MM.1S (cell line): ENCODE measurements around the gene RTRAF.

ENCODE experiments used
- DNase-seq: peaks from one replicate; pipeline ENCODE4 v3.0.0-alpha.2; 2015
- H2AFZ ChIP-seq: fragments of 300-600 bp; sonication (generic); 2 replicates; pipeline ENCODE4 v1.6.0; 2016; ENCODE audit warnings: antibody characterized with exemption, low read length
- H3F3A ChIP-seq: fragments of 300-600 bp; sonication (generic); 2 replicates; pipeline ENCODE4 v1.6.1; 2016; ENCODE audit warnings: mild to moderate bottlenecking, antibody characterized with exemption, low read length, moderate library complexity, mixed read lengths; ENCODE audit not compliant: insufficient read depth
- H3K27ac ChIP-seq: fragments of 300-600 bp; sonication (generic); 2 replicates; pipeline ENCODE4 v1.5.1; 2016; ENCODE audit warnings: mild to moderate bottlenecking, low read length
- H3K27me3 ChIP-seq: fragments of 300-600 bp; sonication (generic); replicated peaks from 2 replicates; pipeline ENCODE4 v1.6.0; 2016; ENCODE audit warnings: low read length; ENCODE audit not compliant: insufficient read depth
- H3K36me3 ChIP-seq: fragments of 300-600 bp; sonication (generic); replicated peaks from 2 replicates; pipeline ENCODE4 v1.6.1; 2016; ENCODE audit warnings: mild to moderate bottlenecking, low read length, mixed read lengths; ENCODE audit not compliant: insufficient read depth
- H3K4me1 ChIP-seq: fragments of 300-600 bp; sonication (generic); 2 replicates; pipeline ENCODE4 v1.6.1; 2016; ENCODE audit warnings: low read length, mixed read lengths
- H3K4me2 ChIP-seq: fragments of 300-600 bp; sonication (generic); 2 replicates; pipeline ENCODE4 v1.6.0; 2016; ENCODE audit warnings: low read depth, low read length
- H3K4me3 ChIP-seq: fragments of 300-600 bp; sonication (generic); 2 replicates; pipeline ENCODE4 v1.5.1; 2016; ENCODE audit warnings: low read length, mixed read lengths
- H3K79me2 ChIP-seq: fragments of 300-600 bp; sonication (generic); 2 replicates; pipeline ENCODE4 v1.6.1; 2016; ENCODE audit warnings: mixed run types, low read length, mixed read lengths
- H3K9ac ChIP-seq: fragments of 300-600 bp; sonication (generic); 2 replicates; pipeline ENCODE4 v1.6.1; 2016; ENCODE audit warnings: low read length, mixed read lengths
- H3K9me2 ChIP-seq: fragments of 300-600 bp; sonication (generic); replicated peaks from 2 replicates; pipeline ENCODE4 v1.6.1; 2016; ENCODE audit warnings: mild to moderate bottlenecking, low read length, mixed read lengths; ENCODE audit not compliant: insufficient read depth
- H3K9me3 ChIP-seq: fragments of 300-600 bp; sonication (generic); replicated peaks from 2 replicates; pipeline ENCODE4 v1.6.1; 2016; ENCODE audit warnings: mild to moderate bottlenecking, low read length, mixed read lengths; ENCODE audit not compliant: insufficient read depth
- H4K20me1 ChIP-seq: fragments of 300-600 bp; sonication (generic); 2 replicates; pipeline ENCODE4 v1.6.1; 2016; ENCODE audit warnings: mild to moderate bottlenecking, low read length, moderate library complexity, mixed read lengths; ENCODE audit not compliant: insufficient read depth
- CTCF ChIP-seq: fragments of 300-600 bp; sonication (generic); IDR thresholded peaks from 2 replicates; pipeline ENCODE4 v1.5.1; 2016; ENCODE audit warnings: antibody characterized with exemption, low read length, mixed read lengths
- EZH2 ChIP-seq: fragments of 300-600 bp; sonication (generic); optimal IDR thresholded peaks from 2 replicates; pipeline ENCODE3; 2017; ENCODE audit warnings: low read depth, mild to moderate bottlenecking, antibody characterized with exemption, low read length, mixed read lengths
- EZH2phosphoT487 ChIP-seq: fragments of 300-600 bp; sonication (generic); IDR thresholded peaks from 2 replicates; pipeline ENCODE4 v1.6.1; 2018; ENCODE audit warnings: antibody characterized with exemption, low read length

Gene RTRAF

DNA sequence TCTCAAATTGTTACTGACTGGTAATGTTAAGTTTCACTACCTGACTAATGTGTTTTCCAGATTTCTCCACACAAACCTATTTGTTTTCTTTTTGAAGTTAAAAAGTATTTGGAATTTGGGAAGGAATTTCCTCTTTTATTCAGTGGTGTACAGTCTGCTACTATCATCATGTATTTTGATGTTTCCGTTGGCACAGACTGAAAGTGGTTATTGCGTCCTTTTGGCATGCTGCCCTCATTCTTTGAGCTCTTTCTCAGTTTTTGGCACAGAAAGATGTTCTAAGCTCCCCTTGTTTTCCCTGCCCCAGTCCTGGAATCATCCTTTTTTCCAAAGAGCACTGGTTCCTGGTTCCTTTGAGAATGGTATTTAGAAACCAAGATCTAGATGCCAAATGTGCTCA lies 31.4 kb upstream of the RTRAF start:
- Histone ChIP-seq H3K27me3 (no peaks in the 10 kb centered on the region), H3K4me3 (no peak overlapping the region), H3K4me2 (no peak overlapping the region), H3K79me2 (no peaks in the 10 kb centered on the region), H3K27ac (no peak overlapping the region), H2AFZ (no peak overlapping the region), H3K36me3 (no peaks in the 10 kb centered on the region), H3F3A (no peaks in the 10 kb centered on the region), H3K9me3 (no peaks in the 10 kb centered on the region), H3K9ac (no peak overlapping the region), H3K4me1 (no peaks in the 10 kb centered on the region), H3K9me2 (no peaks in the 10 kb centered on the region), H4K20me1 (no peaks in the 10 kb centered on the region)
- no peak for DNase-seq
- TF ChIP-seq EZH2: no peak
- no peak for TF ChIP-seq CTCF
- no peak for TF ChIP-seq EZH2phosphoT487

DNA sequence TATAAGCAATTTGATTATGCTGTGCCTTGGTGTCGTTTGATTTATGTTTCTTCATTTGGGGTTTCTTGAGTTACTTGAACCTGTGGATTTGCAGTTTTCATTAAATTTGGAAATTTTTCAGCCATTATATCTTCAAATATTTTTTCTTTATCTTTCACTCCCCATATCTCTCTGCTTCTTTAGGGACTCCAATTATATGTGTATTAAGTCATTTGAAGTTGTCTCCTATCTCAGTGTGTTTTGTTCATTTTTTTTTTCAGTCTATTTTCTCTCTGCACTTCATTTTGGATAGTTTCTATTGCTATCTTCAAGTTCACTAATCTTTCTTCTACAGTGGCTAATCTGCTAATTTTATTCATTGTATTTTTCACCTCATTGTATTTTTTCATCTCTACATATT lies 29.4 kb upstream of the RTRAF start:
- Histone ChIP-seq H3K36me3 (no peaks in the 10 kb centered on the region), H3K9me2 (no peaks in the 10 kb centered on the region), H3K9ac (no peak overlapping the region), H4K20me1 (no peaks in the 10 kb centered on the region), H2AFZ (no peak overlapping the region), H3K9me3 (no peaks in the 10 kb centered on the region), H3K4me3 (no peak overlapping the region), H3K27me3 (no peaks in the 10 kb centered on the region), H3K4me2 (no peak overlapping the region), H3K79me2 (no peaks in the 10 kb centered on the region), H3K4me1 (no peaks in the 10 kb centered on the region), H3F3A (no peaks in the 10 kb centered on the region), H3K27ac (no peak overlapping the region)
- no peak for TF ChIP-seq EZH2phosphoT487
- no peak for TF ChIP-seq EZH2
- no peak for TF ChIP-seq CTCF
- no peak for DNase-seq

DNA sequence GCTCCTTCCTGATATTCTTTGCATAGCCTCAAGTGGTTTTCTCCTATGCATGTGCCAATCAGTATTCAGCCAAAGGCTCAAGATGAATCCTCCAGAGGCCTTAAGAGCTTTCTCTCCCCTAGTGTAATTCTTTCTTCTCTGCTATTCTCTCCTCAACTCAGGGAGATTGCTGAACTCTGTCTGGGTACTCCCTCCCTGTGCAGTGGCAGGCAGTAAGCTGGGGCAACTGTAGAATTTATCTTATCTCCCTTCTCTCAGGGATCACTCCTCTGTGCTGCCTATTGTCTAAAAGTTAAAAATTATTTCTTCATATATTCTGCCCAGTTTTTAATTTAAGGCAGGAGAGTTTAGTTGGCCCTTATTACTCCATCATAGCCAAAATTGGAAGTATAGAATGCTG lies 28.5 kb upstream of the RTRAF start:
- no peak overlapping the region for H2AFZ ChIP-seq
- H3F3A ChIP-seq: no peaks in the 10 kb centered on the region
- H4K20me1 ChIP-seq: no peaks in the 10 kb centered on the region
- no peaks in the 10 kb centered on the region for H3K9me3 ChIP-seq
- no peaks in the 10 kb centered on the region for H3K4me1 ChIP-seq
- no peak overlapping the region for H3K4me3 ChIP-seq
- no peak overlapping the region for H3K9ac ChIP-seq
- H3K79me2 ChIP-seq: no peaks in the 10 kb centered on the region
- no peak for DNase-seq
- H3K36me3 ChIP-seq: no peaks in the 10 kb centered on the region
- H3K27me3 ChIP-seq: no peaks in the 10 kb centered on the region
- H3K27ac ChIP-seq: no peak overlapping the region
- H3K9me2 ChIP-seq: no peaks in the 10 kb centered on the region
- TF ChIP-seq EZH2: no peak
- TF ChIP-seq CTCF: no peak
- no peak for TF ChIP-seq EZH2phosphoT487
- H3K4me2 ChIP-seq: no peak overlapping the region
